Stimulated activated CD4-positive, alpha-beta T cell treated with anti-CD3 and anti-CD28 coated beads, Interleukin-15, amount 100 ng/mL, for 24 hours (primary cell): Measurements from ENCODE around the gene MAP2K3.
A peak's percentile ranks its signal among the peaks of the same experiment; 100 is the strongest.
"Not testable (repeated sequence)": the region's sequence is repeated elsewhere in the genome, so short reads cannot be mapped to it uniquely, and the experiment has no call there.

ENCODE experiments used
- DNase-seq: peaks from one replicate; pipeline ENCODE4 v3.0.0-alpha.2; 2020

MAP2K3 gene

GRCh38 chr17:21298056-21298982, 13.8 kb downstream of the MAP2K3 start:
- no peak for DNase-seq

- DNase-seq, result no peak
These were observed 14.5 kb downstream of the MAP2K3 start for GRCh38 chr17:21298983-21299519.

GRCh38 chr17:21299981-21300600, 15.6 kb downstream of the MAP2K3 start:
- no peak for DNase-seq

GRCh38 chr17:21300601-21301571, 16.4 kb downstream of the MAP2K3 start:
- no peak for DNase-seq

- no peak for DNase-seq
These were observed 17.4 kb downstream of the MAP2K3 start for GRCh38 chr17:21301593-21302550.

GRCh38 chr17:21302711-21303425, 18.4 kb downstream of the MAP2K3 start:
- DNase-seq, result no peak

GRCh38 chr17:21303441-21304065, 19.0 kb downstream of the MAP2K3 start:
- no peak for DNase-seq

GRCh38 chr17:21304091-21304490, 19.6 kb downstream of the MAP2K3 start:
- DNase-seq, result no peak

GRCh38 chr17:21304551-21305151, 20.1 kb downstream of the MAP2K3 start:
- not testable (repeated sequence) for DNase-seq

- peak; percentile 2 for DNase-seq
These were observed 21.1 kb downstream of the MAP2K3 start for GRCh38 chr17:21305431-21306180.

- DNase-seq, result not testable (repeated sequence)
These were observed 22.2 kb downstream of the MAP2K3 start for GRCh38 chr17:21306611-21307272.

GRCh38 chr17:21307273-21307625, 22.7 kb downstream of the MAP2K3 start:
- not testable (repeated sequence) for DNase-seq

- DNase-seq, result not testable (repeated sequence)
These were observed 24.4 kb downstream of the MAP2K3 start for GRCh38 chr17:21308931-21309381.

- DNase-seq, result peak; percentile 1
These were observed 25.7 kb downstream of the MAP2K3 start for GRCh38 chr17:21310061-21310765.

GRCh38 chr17:21310766-21311602, 26.5 kb downstream of the MAP2K3 start:
- not testable (repeated sequence) for DNase-seq

- DNase-seq, result no peak
These were observed 28.8 kb downstream of the MAP2K3 start for GRCh38 chr17:21313320-21313719.

GRCh38 chr17:21313761-21314160, 29.2 kb downstream of the MAP2K3 start:
- DNase-seq, result not testable (repeated sequence)
